COLO668 (cell line): ENCODE results near the gene SNAI1.
"Not testable (repeated sequence)": the region's sequence is repeated elsewhere in the genome, so short reads cannot be mapped to it uniquely, and the experiment has no call there.

Experiments used
- DNase-seq: peaks from one replicate; lab custom pipeline; 2025; ENCODE audit not compliant: unreplicated experiment; lab: John Stamatoyannopoulos, UW

The SNAI1 gene

GRCh38 chr20:49982346-49983122, at the start of gene SNAI1:
SNAI1 (plus strand) TSS chr20:49982980; CDS start chr20:49983060, 80 bp downstream.
- peak; percentile 97 for DNase-seq

DNA sequence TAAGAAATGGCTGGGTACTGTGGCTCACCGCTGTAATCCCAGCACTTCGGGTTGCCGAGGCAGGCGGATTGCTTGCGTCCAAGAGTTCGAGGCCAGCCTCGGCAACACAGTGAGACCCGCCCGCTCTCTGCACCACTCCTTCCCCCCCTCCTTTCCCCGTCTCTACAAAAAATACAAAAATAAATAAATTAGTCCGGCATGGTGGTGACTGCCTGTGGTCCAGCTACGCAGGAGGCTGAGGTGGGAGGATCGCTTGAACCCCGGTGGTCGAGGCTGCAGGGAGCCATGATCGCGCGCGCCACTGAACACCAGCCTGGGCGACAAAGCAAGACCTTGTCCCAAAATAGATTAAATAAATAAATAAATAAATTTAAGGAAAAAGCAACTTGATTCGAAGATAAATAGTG, 47.0 kb upstream of the SNAI1 start:
- peak; percentile 56 for DNase-seq

- DNase-seq: peak; percentile 97
These were observed 46.4 kb upstream of the SNAI1 start, which contains the start of gene RNF114 for GRCh38 chr20:49936153-49937026. RNF114 (plus strand) TSS chr20:49936397; CDS start chr20:49936413, 16 bp downstream.

DNA sequence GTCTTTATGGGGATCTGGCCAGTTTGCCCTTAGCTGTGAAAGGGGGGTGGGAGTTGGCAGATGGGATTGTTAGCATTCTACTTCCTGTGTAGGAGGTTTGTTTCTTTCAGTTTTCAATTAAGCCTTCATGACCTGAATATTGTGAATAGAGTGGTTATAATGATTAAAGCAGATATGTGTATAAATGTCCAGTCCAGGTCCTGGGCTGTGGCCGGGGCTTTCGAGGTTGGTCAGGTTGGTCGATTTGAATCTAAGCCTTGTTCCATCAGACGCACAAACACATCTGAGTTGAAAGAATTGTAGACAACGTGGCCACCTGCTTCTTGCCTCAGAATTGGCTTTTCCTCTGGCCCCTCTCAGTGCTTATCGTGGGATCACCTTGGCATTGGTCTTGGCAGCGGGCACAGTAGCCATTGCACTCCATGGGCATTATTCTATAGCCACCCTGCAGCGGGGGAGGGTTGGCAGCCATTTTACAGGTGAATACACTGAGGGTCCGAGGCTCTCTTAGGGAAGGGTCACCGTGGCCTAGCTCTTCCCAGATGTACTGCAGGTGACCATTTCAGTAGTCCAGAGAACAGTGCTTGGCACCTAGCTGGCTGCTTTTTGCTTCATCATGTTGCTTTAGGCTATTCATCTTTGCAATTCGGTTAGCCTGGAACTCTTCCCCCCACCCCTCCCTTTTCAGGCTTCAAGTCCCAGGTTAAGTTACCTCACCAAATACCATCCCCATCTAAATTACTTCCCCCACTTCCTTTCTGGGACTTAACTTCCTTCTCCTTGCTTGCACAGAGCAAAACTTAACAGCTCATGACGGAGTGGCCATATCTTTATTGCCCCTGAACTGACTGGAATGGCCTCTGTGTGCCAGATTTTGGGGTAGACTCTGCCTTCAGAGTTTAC, 45.5 kb upstream of the SNAI1 start:
- peak; percentile 8 for DNase-seq

DNA sequence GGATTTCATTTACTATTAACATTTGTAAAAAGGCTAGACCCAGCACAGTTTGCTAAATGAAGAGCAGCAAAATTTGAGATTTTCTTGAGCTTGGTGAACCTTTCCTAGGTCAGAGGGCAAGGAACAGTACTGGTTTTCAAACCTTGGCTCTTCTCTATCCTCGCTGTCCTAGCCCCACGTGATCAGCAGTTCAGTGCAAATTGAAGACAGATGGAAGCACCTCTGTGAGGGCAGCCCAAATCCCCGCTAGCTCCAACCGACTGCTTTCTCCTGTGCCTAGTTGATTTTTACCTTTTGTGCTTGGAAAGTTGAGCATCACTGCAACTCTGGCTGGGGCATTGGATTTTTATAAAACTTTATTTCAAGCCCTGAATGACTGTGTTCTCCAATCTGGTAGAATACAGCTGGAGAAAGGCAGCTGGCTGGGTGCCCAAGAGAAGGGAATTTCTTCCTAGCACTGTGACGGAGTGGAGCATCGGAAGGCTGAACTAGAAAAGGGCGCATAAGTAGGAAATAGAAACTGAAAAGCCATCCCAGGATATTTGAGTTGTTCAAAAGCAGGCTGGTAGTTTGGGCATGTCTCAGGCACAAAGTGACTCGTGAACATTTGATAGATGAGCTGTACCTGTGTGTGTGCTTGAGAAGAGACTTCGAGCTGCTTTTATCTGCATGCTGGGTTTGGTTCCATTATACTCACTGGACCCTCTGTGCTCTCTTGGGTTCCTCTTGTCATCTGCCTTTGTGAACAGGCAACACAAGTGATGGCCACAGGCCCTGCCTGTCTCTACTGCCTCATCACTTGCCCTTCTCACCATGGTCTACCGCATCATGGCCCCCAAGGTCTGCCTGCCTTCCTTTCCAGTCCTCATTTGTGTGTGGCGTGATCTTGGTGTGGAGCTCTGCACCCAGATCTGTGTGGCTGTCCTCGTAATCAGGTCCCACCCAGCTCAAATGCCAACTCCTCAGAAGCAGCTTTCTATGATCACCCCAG, 44.3 kb upstream of the SNAI1 start:
- no peak for DNase-seq

DNA sequence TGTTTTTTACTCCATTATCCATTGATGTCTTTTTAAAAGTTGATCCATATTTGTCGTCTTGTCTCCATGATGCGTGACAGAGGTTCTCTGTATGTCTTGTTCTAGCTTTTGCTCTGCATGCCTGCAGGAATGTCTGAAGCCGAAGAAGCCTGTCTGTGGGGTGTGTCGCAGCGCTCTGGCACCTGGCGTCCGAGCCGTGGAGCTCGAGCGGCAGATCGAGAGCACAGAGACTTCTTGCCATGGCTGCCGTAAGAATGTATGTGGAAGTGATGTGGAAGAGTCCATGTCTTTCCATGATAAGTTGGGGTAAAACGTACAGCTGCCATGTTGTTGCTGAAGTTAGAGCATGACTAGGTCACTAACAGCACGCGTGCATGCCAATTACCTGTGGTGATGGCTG, 41.3 kb upstream of the SNAI1 start:
- no peak for DNase-seq

GRCh38 chr20:49942303-49942702, 40.5 kb upstream of the SNAI1 start:
- DNase-seq: no peak

GRCh38 chr20:49942942-49943341, 39.8 kb upstream of the SNAI1 start:
- DNase-seq: no peak

GRCh38 chr20:49945306-49945700, 37.5 kb upstream of the SNAI1 start:
- no peak for DNase-seq

DNA sequence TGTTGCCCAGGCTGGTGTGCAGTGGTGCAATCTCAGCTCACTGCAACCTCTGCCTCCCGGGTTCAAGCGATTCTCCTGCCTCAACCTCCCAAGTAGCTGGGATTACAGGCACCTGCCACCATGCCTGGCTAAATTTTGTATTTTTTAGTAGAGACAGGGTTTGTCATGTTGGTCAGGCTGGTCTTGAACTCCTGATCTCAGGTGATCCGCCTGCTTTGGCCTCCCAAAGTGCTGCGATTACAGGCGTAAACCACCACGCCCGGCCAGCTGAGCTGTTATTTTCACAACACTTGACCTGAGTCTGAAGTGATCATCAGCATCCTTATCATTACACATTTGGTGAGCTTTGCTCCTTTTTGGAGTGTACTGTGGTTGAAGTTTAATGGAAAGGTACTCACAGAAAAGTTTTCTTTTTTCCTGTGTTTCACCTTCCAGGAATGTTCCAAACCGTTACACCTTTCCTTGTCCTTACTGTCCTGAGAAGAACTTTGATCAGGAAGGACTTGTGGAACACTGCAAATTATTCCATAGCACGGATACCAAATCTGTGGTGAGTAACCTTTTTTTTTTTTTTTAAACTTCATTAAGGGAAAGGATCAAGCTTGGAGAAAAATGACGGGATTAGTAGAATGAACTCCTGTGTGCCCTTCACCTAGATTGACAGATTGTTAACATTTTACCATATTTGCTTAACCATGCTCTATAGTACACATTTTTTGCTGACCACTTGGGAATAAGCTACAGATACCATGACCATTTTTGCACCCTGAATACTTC, 36.9 kb upstream of the SNAI1 start:
- DNase-seq: no peak

- no peak for DNase-seq
These were observed 34.6 kb upstream of the SNAI1 start for GRCh38 chr20:49948178-49948577.

DNA sequence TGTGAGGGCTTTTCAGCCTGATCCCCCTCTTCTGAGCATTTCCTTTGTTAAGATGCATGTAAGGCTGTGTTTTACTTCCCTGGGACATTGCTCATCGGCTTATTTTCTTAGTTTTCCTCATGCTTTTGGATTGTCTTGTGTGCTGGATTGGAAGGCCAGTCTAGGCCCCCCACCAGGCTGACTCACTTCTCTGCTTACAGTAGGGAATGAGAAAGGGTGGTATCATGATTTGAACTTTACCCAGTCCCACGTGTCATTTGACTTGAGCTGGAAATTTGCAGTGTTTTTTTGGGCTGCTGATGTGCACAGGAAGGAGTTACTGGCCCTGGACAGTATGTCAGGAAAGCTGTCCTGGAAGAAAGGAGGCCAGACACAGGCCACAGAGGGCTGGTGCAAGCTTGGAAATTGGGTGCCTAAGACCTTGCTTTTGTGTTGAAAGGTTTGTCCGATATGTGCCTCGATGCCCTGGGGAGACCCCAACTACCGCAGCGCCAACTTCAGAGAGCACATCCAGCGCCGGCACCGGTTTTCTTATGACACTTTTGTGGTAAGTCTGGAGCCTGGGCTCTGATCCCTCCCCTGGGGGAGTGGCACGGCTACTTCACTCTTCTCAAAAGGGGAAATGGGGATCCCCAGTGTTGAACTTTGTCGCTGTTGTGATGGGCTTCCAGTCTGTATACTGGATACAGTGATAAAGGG, 33.8 kb upstream of the SNAI1 start:
- DNase-seq: no peak

GRCh38 chr20:49951151-49951550, 31.6 kb upstream of the SNAI1 start:
- no peak for DNase-seq

DNA sequence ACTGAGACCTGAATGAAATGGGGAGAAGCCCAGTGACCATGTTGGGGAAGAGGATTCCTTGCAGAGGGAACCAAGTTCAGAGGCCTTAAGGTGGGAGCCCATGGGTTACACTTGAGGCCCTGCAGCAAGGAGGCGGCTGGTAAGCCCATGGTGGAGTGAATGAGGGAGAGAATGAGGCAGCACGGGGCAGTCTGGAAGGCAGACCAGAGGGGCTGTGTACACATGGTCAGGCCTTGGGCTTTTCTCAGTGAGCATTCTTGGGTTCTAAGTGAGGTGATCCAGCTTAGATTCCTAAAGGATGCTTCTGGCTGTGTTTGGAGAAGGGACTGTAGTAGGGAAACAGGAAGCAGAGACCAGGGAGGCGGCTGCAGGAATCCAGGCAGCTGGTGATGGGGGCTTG, 27.6 kb upstream of the SNAI1 start:
- no peak for DNase-seq

DNA sequence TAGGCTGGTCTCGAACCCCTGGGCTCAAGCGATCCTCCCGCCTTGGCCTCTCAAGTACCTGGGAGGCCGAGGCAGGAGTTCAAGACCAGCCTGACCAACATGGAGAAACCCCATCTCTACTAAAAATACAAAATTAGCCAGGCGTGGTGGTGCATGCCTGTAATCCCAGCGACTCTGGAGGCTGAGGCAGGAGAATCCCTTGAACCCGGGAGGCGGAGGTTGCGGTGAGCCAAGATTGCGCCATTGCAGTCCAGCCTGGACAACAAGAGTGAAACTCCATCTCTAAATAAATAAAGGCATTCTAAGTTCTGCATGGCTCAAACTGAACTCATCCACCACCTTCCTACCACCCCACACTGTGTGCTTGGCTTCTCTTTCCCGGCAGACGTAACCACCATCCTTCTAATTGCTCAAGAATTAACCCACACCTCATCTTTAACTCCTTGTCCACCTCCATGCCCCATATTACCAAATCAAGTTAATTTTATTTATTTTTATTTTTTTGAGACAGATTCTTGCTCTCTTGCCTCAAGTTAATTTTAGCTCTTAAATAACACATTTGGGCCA, 26.9 kb upstream of the SNAI1 start:
- not testable (repeated sequence) for DNase-seq

DNA sequence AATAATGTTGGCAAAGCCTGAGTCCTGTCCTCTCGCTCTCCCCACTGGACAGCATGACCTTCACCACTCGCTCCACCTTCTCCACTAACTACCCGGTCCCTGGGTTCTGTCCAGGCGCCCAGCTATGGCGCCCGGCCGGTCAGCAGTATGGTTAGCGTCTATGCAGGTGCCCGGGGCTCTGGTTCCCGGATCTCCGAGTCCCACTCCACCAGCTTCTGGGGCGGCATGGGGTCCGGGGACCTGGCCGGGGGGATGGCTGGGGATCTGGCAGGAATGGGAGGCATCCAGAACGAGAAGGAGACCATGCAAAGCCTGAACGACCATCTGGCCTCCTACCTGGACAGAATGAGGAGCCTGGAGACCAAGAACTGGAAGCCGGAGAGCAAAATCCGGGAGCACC, 26.1 kb upstream of the SNAI1 start:
- DNase-seq: no peak

GRCh38 chr20:49957089-49957938, 25.5 kb upstream of the SNAI1 start:
- DNase-seq: not testable (repeated sequence)
